ENCODE data around the gene MBOAT7. TPM values are rescaled to one million over a fixed set of nuclear protein-coding genes. Genes with fewer than 3 reads are reported as not detected.
A peak's percentile ranks its signal among the peaks of the same experiment; 100 is the strongest.

MBOAT7 gene
- total RNA-seq, 4 donors from 2014 or later, result 21.0 to 72.4 (median 32.7) TPM

DNA sequence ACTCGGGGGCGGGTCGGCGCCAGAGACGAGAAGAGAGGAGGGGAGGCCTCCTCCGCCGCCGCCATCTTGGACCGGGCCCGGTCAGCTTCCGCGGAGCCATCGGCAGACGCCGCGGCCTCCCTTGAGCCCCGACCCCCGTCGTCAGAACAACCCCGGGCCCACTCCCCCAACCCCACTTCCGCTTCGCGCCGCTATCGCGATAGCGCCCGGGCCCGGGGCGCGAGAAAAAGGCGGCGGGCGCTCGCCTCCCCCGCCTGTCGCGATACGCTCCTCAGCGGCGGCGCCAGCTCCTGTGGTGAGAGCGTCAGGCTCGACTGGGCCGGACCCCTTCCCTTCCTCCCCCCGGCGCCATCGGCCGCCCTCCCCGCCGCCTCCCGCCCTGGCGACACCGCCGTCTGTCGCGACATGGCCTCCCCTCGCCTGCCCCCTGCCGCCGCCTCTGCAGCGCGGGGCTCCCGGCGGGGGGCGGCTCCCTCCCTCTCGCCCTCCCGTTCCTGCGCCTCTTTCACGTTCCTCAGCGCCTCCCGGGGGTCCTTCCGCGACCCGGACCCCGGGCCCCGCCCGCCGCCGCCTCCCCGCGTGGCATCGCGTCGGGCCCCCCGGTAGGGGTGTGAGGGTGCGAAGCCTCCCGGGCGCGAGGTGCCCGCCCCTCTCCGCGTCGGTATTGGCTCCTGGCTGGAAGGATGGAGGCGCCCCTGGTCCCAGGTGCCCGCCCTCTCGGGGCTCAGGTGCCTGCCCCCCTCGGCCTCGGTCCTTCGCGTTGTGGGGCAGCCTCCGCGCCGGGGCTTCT, 51.5 kb downstream of the MBOAT7 start, which contains the start of gene CNOT3:
Gene CNOT3 (plus strand): TSS at position 64 of the 790 bp plus-strand sequence. CDS start 5,217 bp downstream, outside the sequence.
- DNase-seq (ENCODE audit: low spot score), result no peak
- ATAC-seq (ENCODE audit: low FRiP score), result no peak
- TF ChIP-seq, protein P1, sequence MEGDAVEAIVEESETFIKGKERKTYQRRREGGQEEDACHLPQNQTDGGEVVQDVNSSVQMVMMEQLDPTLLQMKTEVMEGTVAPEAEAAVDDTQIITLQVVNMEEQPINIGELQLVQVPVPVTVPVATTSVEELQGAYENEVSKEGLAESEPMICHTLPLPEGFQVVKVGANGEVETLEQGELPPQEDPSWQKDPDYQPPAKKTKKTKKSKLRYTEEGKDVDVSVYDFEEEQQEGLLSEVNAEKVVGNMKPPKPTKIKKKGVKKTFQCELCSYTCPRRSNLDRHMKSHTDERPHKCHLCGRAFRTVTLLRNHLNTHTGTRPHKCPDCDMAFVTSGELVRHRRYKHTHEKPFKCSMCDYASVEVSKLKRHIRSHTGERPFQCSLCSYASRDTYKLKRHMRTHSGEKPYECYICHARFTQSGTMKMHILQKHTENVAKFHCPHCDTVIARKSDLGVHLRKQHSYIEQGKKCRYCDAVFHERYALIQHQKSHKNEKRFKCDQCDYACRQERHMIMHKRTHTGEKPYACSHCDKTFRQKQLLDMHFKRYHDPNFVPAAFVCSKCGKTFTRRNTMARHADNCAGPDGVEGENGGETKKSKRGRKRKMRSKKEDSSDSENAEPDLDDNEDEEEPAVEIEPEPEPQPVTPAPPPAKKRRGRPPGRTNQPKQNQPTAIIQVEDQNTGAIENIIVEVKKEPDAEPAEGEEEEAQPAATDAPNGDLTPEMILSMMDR (IDR thresholded peaks at IDR 0.05), result no peak

DNA sequence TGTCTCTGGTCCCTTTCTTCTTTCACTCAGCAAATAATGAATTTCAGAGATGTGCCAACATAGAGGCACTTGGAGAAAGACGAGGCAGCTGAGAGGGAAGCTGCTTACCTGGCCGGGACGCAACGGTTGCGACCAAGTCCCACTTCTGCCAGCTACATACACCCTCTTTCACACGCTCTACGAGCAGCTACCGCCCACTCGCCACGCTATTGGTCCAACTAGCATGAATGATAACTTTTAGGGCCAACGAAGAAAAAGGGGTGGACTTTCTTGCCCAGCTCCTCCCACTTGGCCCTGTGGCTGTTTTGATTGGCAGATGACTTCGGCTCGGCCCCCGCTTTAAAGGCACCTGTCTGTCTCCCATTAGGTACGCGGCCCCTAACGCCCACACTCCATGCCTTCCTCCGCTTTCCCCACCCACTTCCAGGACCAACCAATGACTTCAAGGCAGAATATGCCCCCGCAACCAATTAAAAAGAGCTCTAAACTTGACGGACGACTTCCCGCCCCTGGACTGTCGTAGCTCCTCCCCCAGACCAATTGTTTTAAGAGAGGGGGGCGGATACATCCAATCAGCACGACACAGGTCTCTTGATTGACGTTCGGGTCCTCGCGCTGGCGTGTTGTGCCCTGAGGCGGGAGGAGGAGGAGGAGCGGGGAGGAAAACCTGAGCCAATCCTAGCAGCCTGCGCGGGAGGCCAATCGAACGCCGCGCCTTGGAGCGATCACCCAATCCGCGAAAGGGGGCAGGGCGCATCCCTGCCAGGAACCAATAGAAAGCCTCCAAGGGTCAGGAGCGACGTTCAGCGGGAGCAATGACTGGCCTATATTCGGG, 52.3 kb downstream of the MBOAT7 start:
- ATAC-seq (ENCODE audit: low FRiP score), result peak; percentile 96
- DNase-seq (ENCODE audit: low spot score), result peak; percentile 89
- TF ChIP-seq, protein P1 (IDR thresholded peaks at IDR 0.05), result no peak

DNA sequence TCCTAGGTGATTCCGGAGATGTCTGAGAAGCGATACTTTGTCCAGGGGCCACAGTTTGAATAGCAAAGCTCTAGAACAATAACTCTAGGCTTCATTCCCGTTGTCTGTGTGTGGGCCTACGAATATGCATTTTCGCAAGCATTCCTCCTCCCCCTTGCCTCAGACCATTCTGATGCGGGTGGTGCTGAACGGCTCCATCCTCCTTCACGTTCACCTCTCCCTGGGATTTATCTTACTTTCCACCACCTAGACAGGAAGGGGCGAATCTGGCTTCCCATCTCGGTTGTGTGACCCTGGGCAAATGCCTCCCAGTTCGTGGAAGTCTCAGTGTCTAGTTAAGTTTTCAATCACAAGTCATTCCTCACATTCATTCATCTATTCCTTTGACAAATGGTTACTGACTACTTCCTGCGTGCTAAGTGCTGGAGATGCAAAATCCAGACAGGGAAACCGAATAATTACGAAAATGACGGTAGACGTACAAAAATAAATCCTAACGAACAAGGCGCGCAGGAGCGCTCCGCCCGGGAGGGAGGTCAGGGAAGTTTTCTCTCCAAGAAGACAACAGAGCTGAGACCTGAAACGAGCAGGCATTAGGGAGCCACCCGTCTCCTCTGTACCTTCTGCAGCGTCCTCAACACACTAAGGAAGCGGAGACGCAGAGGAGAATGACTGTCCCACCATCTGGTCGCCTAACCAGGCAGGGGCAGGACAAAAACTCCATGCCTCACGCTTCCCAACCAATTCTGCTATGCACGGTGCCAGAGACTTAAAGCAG, 53.1 kb downstream of the MBOAT7 start:
- DNase-seq (ENCODE audit: low spot score), result no peak
- TF ChIP-seq, protein P1 (IDR thresholded peaks at IDR 0.05), result no peak
- ATAC-seq (ENCODE audit: low FRiP score), result peak; percentile 1

DNA sequence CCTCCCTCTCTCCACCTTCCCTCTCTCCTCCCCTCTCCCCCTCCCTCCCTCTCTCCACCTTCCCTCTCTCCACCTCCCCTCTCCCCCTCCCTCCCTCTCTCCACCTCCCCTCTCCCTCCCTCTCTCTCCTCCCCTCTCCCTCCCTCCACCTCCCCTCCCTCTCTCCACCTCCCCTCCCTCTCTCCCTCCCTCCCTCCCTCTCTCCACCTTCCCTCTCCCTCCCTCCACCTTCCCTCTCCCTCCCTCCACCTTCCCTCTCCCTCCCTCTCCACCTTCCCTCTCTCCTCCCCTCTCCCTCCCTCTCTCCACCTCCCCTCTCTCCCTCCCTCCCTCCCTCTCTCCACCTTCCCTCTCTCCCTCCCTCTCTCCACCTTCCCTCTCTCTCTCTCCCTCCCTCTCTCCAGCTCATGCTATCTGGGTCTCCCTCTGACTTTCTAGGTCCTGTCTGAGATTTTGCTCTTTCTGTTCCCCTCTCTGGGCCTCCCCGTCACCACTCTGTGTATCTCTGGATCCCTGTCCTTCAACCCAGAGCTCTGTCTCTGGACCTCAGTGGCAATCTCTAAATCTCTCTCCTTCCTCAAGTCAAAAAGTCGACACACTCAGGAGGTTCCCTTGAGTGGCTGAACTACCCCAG, 55.3 kb downstream of the MBOAT7 start:
- DNase-seq (ENCODE audit: low spot score) (no peak), ATAC-seq (ENCODE audit: low FRiP score) (no peak)
- TF ChIP-seq, protein P1 (IDR thresholded peaks at IDR 0.05), result no peak

DNA sequence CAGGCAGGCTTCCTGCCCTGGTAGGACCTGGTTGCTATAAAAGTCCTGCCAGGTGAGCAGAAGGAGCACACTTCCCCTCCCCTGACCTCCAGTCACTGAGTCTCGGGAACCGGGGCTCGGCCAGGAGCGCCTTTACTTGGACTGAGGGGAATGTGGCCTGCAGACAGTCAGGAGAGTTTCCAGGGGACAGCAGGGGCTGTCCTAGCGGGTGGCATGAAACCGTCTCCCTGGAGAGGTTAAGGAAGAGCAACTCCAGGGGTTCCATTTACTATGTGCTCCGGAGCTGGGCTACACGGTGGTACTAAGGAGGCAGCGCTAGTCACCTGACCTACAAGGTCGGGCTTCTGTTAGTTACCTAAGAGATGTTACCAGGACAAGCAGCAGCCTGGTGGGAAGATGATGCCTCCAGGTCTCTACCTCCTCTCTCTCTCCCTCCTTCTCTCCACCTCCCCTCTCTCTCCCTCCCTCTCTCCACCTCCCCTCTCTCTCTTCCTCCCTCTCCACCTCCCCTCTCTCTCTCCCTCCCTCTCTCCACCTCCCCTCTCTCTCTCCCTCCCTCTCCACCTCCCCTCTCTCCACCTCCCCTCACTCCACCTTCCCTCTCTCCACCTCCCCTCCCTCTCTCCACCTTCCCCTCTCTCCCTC, 55.9 kb downstream of the MBOAT7 start:
- DNase-seq (ENCODE audit: low spot score), result no peak
- ATAC-seq (ENCODE audit: low FRiP score), result no peak
- TF ChIP-seq, protein P1 (IDR thresholded peaks at IDR 0.05), result no peak

DNA sequence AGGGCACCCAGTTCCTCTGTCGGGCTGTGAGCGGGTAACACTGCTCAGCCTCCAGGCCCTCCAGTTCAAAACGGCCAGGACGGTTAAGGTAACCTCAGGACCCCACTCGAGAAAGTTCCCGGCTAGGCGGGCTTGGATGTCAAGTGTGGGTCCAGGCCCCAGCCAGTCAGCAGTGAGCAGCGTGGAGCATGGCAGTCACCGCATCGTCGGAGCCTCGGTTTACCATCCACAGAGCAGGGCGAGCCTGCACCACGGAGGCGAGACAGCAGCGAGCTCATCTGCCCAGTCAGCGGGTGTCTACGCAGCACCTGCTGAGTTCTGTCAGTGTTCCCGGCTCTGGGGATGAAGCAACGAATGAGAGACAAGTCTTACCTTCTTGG, 59.8 kb downstream of the MBOAT7 start:
- no peak for DNase-seq (ENCODE audit: low spot score)
- TF ChIP-seq, protein P1 (IDR thresholded peaks at IDR 0.05), result no peak
- ATAC-seq (ENCODE audit: low FRiP score), result no peak
